Measurements from ENCODE around the gene SHANK2.

The SHANK2 gene

GRCh38 chr11:71211631-71212030 lies 40.7 kb downstream of the SHANK2 start:
- DNase-seq (ENCODE audit: low read depth) = peak; percentile 5
- H3K4me3 ChIP-seq (ENCODE audit: low read length) = no peak overlapping the region
- no peak for TF ChIP-seq CTCF (conservative IDR thresholded peaks at IDR 0.05; ENCODE audit: low read depth, low read length)

GRCh38 chr11:71210861-71211260 lies 41.5 kb downstream of the SHANK2 start:
- DNase-seq (ENCODE audit: low read depth) = no peak

GRCh38 chr11:71209656-71210055 lies 42.7 kb downstream of the SHANK2 start:
- no peak overlapping the region for H3K4me3 ChIP-seq (ENCODE audit: low read length)
- DNase-seq (ENCODE audit: low read depth) = no peak
- no peak for TF ChIP-seq CTCF (conservative IDR thresholded peaks at IDR 0.05; ENCODE audit: low read depth, low read length)

More at GRCh38 chr11:71210861-71211260, 41.5 kb downstream of the SHANK2 start:
- H3K4me3 ChIP-seq (ENCODE audit: low read length) = no peak overlapping the region
- TF ChIP-seq CTCF (conservative IDR thresholded peaks at IDR 0.05; ENCODE audit: low read depth, low read length) = no peak

- TF ChIP-seq CTCF (conservative IDR thresholded peaks at IDR 0.05; ENCODE audit: low read depth, low read length) = no peak
- no peak overlapping the region for H3K4me3 ChIP-seq (ENCODE audit: low read length)
- DNase-seq (ENCODE audit: low read depth) = no peak
These were observed 43.2 kb downstream of the SHANK2 start for GRCh38 chr11:71209181-71209580.

- TF ChIP-seq CTCF (conservative IDR thresholded peaks at IDR 0.05; ENCODE audit: low read depth, low read length) = no peak
- no peak for DNase-seq (ENCODE audit: low read depth)
- H3K4me3 ChIP-seq (ENCODE audit: low read length) = no peak overlapping the region
These were observed 44.2 kb downstream of the SHANK2 start for GRCh38 chr11:71208011-71208774.

- no peak for TF ChIP-seq CTCF (conservative IDR thresholded peaks at IDR 0.05; ENCODE audit: low read depth, low read length)
- H3K4me3 ChIP-seq (ENCODE audit: low read length) = no peak overlapping the region
- no peak for DNase-seq (ENCODE audit: low read depth)
These were observed 44.8 kb downstream of the SHANK2 start for GRCh38 chr11:71207563-71207962.

GRCh38 chr11:71206186-71206585 lies 46.2 kb downstream of the SHANK2 start:
- no peak overlapping the region for H3K4me3 ChIP-seq (ENCODE audit: low read length)
- no peak for DNase-seq (ENCODE audit: low read depth)
- no peak for TF ChIP-seq CTCF (conservative IDR thresholded peaks at IDR 0.05; ENCODE audit: low read depth, low read length)
